Renal pelvis (tissue), 4 donors: Measurements from ENCODE around the gene EOLA2. TPM values are rescaled to one million over a fixed set of nuclear protein-coding genes. Genes with fewer than 3 reads are reported as not detected.
"Not testable (repeated sequence)": the region's sequence is repeated elsewhere in the genome, so short reads cannot be mapped to it uniquely, and the experiment has no call there.

Source experiments
- DNase-seq: peaks from one replicate; pipeline ENCODE4 v3.0.0-alpha.2; 2013
- polyA plus RNA-seq, 3 donors: library from polyadenylated mRNA; unstranded; fragments of 120-200 nt; gene quantifications; one replicate each; pipeline ENCODE4 v1.2.1, GENCODE V29; 2013; ENCODE audit not compliant: insufficient read length in 3 of 3

Gene EOLA2
- polyA plus RNA-seq, 3 donors = 31.4 to 31.8 (median 31.6) TPM

GRCh38 chrX:149890828-149891227, 47.5 kb downstream of the EOLA2 start:
- DNase-seq = not testable (repeated sequence)

Other genes with a start within 250 kb of the EOLA2 start
- gene MAGEA11, start 226.4 kb downstream of the EOLA2 start, polyA plus RNA-seq = under 1 TPM in 1 of 3 donors, not detected in 2; 0.03 TPM
- 1 to 10 TPM; 1.8 to 3.7 (median 3.6) TPM for gene HSFX1, start 164.4 kb downstream of the EOLA2 start, polyA plus RNA-seq
- gene MAGEA9, start 156.6 kb downstream of the EOLA2 start, polyA plus RNA-seq = not detected
- under 1 TPM; 0.19 to 0.73 (median 0.29) TPM for gene MAGEA8, start 57.3 kb downstream of the EOLA2 start, polyA plus RNA-seq
- gene HSFX4, start 8.9 kb downstream of the EOLA2 start, polyA plus RNA-seq = under 1 TPM in 1 of 3 donors, not detected in 2; 0.22 TPM